Posterior vena cava (tissue), 2 donors: ENCODE results near the gene MORF4L1. TPM values are rescaled to one million over a fixed set of nuclear protein-coding genes. Genes with fewer than 3 reads are reported as not detected.
"Not testable (repeated sequence)": the region's sequence is repeated elsewhere in the genome, so short reads cannot be mapped to it uniquely, and the experiment has no call there.

Experiments used
- DNase-seq: peaks from one replicate; pipeline ENCODE4 v3.0.0-alpha.2; 2020; ENCODE audit warnings: low spot score
- intact Hi-C, 2 donors: fragments of 100-400 bp; cut with DNase I; formaldehyde crosslinking; loops; one replicate each; pipeline versions ENCODE4 v1.14.1 to v1.14.2; 2022 to 2023
- total RNA-seq, 2 donors: library from RNA; stranded (reverse); fragmentation: NEBNext Ultra II Directional; extraction: Animal tissue kit (Norgen Biotek cat#: 25700); gene quantifications; one replicate each; pipeline ENCODE4 v1.2.1, GENCODE V29; 2021
- donor health status: DM: yes; HTN: yes; CAD: no.
- donor health status: DM: yes; HTN: yes; CAD: no.

Gene MORF4L1
- total RNA-seq, 2 donors from 2014 or later = 311 to 339 TPM

DNA sequence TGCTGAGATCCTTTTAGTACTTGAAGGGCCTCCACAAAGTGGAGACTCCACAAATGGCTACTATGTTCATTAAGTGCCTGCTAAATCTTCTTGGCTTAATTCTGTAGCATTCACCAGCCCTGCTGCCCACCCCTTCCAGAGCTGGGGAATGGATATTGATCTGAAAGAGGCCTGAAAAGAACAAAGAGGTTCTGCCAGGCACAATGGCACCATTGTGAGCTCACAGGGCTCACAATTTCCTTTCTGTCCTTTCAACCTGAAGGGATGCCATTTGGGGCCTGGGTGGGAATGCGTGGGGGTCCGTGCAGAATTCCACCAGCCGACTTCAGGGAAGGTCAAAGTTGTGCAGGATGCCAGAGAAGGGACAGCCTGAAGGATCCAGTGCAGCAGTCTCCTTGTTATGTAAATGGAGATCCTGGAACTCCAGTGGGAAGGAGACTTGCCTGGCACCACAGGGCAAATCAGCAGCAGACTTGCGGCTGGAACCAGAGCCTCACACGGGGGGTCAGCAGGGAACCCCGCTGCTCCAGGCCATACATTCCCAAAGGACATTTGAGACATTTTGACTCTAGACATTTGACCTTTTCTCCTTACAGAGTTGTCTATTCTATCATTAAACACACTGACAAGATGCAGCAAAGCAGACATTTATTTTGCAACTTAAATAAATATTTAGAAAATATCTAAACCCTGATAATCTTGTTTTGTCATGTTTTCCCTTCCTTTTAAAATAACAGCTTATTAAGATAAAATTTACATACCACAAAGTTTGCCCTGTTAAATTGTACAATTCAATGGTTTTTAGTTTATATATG lies 21.5 kb upstream of the MORF4L1 start:
- intact Hi-C loops = no loop called here
- DNase-seq = peak; percentile 29

DNA sequence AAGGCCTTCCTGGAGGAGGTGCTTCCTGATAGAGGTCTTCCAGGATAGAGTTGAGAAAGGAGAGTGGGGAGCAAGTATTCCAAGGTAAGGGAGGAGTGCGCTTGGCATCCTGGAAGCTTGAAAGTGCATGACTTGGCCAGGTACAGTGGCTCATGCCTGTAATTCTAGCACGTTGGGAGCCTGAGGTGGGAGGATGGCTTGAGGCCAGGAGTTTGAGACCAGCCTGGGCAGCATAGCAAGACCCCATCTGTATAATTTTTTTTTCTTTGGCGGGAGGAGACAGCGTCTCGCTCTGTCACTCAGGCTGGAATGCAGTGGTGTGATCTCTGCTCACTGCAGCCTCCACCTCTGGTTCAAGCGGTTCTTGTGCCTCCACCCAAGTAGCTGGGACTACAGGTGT lies 19.2 kb upstream of the MORF4L1 start:
- intact Hi-C loops = no loop called here
- DNase-seq = peak; percentile 54

- intact Hi-C loops = no loop called here
- no peak for DNase-seq
These were observed 17.8 kb upstream of the MORF4L1 start for GRCh38 chr15:78854833-78855372.

DNA sequence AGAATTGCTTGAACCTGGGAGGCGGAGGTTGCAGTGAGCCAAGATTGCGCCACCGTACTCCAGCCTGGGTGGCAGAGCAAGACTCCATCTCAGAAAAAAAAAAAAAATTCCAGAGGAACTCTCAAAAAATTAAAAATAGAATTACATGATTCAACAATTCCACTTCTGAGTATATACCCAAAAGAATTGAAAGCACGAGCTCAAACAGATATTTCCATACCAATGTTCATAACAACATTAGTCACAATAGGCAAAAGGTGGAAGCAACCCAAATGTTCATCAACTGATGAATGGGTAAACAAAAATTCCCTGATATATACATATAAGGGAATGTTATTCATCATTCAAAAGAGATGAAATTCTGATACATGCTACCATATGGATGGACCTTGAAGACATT lies 16.9 kb upstream of the MORF4L1 start:
- no peak for DNase-seq
- intact Hi-C loops = no loop called here

DNA sequence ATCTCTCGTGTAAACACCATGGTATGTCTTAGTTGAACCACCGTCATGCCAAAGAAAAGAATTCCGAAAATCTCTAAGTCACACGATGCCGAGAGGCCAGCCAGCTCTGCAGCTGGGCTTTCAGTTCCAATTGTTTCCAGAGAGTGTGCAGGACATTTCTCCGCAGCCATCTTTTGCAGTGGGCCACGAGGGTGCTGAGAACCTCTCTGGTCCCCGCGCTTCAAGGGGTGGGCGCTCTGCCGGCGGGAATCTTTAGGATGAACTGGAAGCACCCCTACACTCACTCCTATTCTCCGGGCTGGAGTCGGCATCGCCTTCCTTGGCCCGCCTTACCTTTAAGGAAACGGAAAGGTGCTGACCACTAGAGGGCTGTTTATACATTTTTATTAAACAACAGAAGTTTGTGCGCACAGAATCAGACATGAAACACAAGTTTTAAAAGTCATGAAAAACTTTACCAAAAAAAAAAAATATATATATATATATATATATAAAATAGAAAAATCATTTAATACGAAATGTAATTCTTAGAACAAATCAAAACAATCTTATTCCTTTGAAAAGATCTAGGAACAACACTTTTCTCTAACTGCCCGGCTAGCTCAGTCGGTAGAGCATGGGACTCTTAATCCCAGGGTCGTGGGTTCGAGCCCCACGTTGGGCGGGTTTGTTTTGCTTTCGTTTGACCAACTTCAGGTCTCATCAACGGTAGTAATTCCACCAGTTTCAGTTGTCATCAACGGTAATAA lies 12.5 kb upstream of the MORF4L1 start:
- DNase-seq = peak; percentile 93
- intact Hi-C loops = no loop called here

- intact Hi-C loops, DNase-seq: not testable (repeated sequence)
These were observed 7.1 kb upstream of the MORF4L1 start for GRCh38 chr15:78865585-78865984.

DNA sequence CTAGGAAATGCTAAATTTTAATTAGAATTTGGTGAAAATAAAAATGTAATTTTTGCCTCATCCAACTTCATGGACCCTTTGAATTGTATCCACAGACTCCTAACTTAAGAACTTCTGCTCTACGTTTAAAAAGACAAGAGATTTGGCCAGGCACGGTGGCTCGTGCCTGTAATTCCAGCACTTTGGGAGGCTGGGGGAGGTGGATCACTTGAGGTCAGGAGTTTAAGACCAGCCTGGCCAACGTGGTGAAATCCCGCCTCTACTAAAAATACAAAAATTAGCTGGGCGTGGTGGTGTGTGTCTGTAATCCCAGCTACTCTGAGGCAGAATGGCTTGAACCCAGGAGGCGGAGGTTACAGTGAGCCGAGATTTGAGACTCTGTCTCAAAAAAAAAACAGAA lies 6.7 kb upstream of the MORF4L1 start:
- DNase-seq = peak; percentile 58
- intact Hi-C loops = not testable (repeated sequence)

GRCh38 chr15:78866803-78867202 lies 5.9 kb upstream of the MORF4L1 start:
- no peak for DNase-seq
- intact Hi-C loops = no loop called here

GRCh38 chr15:78868366-78868765 lies 4.3 kb upstream of the MORF4L1 start:
- intact Hi-C loops = no loop called here
- peak; percentile 46 for DNase-seq

DNA sequence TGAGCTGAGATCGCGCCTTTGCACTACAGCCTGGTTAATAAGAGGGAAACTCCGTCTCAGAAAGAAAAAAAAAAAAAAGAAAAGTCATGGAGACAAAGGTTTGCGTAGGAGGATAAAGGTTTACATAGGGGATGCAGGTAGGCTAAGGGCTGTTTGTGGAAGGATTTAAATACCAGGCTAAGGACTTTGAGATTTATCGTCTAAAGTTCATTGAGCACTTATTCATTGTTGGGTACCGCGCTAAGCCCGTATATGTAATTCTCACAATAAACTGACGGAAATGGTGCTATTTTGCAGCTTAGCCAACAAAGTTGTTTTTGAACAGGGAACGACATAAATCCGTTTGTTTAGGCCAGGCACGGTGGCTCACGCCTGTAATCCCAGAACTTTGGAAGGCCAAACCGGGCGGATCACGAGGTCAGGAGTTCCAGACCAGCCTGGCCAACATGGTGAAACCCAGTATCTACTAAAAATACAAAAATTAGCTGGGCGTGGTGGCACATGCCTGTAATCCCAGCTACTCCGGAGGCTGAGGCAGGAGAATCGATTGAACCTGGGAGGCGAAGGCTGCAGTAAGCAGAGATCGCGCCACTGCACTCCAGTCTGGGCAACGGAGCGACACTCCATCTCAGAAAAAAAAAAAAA lies 1.1 kb upstream of the MORF4L1 start:
- peak; percentile 30 for DNase-seq
- intact Hi-C loops = not testable (repeated sequence)

GRCh38 chr15:78872972-78873792 lies 492 bp downstream of the MORF4L1 start:
- intact Hi-C loops = no loop called here
- peak; percentile 94 for DNase-seq

DNA sequence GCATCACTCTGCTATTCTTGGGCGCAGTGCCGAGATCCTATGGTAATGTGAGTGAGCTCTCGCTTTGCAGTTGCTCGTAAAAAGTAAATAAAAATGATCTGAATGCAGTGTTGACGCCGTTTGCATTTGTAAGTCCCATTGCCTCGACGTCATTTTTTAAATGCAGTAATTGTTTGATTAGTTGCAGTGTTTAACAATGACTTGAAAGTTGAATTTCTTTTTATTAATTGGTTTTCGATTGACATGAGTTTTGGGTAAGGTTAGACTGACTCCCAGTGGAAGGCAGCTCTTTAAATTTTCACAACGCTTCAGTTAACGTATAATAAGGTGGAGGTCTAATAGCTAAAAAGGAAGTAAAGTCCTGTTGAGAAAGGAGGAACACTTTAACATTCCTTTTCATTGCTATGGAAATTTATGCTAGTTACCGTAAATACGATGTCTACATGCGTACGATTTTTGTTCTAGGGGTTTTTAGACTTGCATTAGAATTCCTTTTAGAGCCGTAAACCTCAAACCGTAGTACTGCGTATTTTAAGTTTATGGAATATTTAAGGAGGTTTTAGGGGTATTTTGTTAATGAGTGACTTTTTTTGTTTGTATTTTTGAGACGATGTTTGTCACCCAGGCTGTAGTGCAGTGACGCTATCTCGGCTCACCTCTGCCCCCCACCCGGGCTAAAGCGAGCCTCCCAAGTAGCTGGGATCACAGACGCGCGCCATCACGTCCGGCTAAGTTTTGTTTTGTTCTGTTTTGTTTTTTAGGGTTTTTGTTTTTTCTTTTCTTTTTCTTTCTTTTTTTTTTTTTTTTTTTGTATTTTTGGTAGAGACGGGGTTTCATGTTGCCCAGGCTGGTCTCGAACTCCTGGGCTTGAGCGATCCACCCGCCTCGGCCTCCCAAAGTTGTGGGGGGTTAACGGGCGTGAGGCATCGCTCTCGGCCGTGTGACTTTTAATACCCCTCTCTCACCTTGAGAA lies 1.4 kb downstream of the MORF4L1 start:
- intact Hi-C loops = no loop called here
- no peak for DNase-seq

- DNase-seq = no peak
- intact Hi-C loops = no loop called here
These were observed 2.6 kb downstream of the MORF4L1 start for GRCh38 chr15:78875107-78875914.

GRCh38 chr15:78876954-78877353 lies 4.3 kb downstream of the MORF4L1 start:
- intact Hi-C loops, DNase-seq: not testable (repeated sequence)

GRCh38 chr15:78878356-78878755 lies 5.7 kb downstream of the MORF4L1 start:
- intact Hi-C loops = no loop called here
- DNase-seq = no peak

- DNase-seq = no peak
- intact Hi-C loops = no loop called here
These were observed 7.0 kb downstream of the MORF4L1 start for GRCh38 chr15:78879517-78880241.

DNA sequence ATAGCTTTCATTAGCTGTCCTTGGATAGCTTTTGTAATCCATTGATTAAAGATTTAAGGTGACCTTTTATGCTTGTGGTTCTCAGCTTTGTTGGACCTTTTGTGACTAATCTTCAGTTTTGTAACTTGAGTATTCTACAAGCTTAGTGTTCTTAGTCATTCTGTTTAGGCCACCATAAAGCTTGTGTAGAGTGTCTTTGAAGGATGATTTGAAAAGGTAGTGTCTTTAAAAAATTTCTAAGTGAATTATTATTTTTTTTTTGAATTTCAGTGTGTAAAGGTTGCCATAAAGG lies 7.5 kb downstream of the MORF4L1 start:
- DNase-seq = no peak
- intact Hi-C loops = no loop called here
